ENCODE data around the gene STX10. TPM values are rescaled to one million over a fixed set of nuclear protein-coding genes. Genes with fewer than 3 reads are reported as not detected.

The STX10 gene
- total and polyA plus RNA-seq, 9 of the 15 experiments (the other 6 are each of a cell fraction or from before 2014, with no cell fraction given): 0.51 to 66.3 (median 31.0) TPM

DNA sequence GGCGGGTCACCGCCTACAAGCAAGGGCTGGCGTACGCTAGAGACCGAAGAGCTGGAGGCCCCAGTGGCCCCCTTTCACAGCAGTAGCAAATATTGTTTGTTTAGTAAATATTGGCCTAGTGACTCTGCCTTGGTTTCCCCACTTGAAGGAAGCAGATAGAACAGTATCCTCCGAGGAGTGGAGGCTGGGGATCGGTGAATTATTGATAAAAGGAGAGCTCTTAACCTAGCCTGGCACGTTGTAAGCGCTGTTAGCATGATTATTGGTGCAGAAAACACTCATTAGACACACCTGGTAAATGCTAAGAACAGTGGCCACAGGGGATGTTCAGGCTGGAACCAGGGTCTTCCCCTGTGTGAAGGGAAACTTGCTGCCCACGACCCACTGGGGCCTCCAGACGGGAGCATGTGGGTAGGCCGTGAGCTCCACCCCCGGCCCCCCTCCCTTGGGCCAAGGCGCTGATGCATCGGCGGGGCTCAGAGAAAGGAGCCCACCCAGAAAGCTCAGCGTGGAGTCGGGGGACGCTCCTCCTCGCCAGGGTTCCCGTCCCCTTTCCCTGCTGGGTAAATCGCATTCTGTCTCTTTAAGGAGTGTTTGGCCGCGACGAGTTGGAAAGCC lies 2.3 kb upstream of the STX10 start (continued):
- TF ChIP-seq PHF8 (IDR thresholded peaks at IDR 0.05; ENCODE audit: borderline replicate concordance, low read length) (peak; percentile 35; the same call in 1 of the 2 replicates), ZNF354B (CRISPR knock-in tag; IDR thresholded peaks at IDR 0.05) (no peak), CAMTA2 (CRISPR knock-in tag; conservative IDR thresholded peaks at IDR 0.05) (peak; percentile 69; the same call in 1 of the 2 replicates), ZNF23 (CRISPR knock-in tag; IDR thresholded peaks at IDR 0.05) (no peak), NEUROD1 (IDR thresholded peaks at IDR 0.05; ENCODE audit: borderline replicate concordance, low read depth, low read length, partially characterized antibody) (peak; percentile 85)
- TF ChIP-seq, protein P1, sequence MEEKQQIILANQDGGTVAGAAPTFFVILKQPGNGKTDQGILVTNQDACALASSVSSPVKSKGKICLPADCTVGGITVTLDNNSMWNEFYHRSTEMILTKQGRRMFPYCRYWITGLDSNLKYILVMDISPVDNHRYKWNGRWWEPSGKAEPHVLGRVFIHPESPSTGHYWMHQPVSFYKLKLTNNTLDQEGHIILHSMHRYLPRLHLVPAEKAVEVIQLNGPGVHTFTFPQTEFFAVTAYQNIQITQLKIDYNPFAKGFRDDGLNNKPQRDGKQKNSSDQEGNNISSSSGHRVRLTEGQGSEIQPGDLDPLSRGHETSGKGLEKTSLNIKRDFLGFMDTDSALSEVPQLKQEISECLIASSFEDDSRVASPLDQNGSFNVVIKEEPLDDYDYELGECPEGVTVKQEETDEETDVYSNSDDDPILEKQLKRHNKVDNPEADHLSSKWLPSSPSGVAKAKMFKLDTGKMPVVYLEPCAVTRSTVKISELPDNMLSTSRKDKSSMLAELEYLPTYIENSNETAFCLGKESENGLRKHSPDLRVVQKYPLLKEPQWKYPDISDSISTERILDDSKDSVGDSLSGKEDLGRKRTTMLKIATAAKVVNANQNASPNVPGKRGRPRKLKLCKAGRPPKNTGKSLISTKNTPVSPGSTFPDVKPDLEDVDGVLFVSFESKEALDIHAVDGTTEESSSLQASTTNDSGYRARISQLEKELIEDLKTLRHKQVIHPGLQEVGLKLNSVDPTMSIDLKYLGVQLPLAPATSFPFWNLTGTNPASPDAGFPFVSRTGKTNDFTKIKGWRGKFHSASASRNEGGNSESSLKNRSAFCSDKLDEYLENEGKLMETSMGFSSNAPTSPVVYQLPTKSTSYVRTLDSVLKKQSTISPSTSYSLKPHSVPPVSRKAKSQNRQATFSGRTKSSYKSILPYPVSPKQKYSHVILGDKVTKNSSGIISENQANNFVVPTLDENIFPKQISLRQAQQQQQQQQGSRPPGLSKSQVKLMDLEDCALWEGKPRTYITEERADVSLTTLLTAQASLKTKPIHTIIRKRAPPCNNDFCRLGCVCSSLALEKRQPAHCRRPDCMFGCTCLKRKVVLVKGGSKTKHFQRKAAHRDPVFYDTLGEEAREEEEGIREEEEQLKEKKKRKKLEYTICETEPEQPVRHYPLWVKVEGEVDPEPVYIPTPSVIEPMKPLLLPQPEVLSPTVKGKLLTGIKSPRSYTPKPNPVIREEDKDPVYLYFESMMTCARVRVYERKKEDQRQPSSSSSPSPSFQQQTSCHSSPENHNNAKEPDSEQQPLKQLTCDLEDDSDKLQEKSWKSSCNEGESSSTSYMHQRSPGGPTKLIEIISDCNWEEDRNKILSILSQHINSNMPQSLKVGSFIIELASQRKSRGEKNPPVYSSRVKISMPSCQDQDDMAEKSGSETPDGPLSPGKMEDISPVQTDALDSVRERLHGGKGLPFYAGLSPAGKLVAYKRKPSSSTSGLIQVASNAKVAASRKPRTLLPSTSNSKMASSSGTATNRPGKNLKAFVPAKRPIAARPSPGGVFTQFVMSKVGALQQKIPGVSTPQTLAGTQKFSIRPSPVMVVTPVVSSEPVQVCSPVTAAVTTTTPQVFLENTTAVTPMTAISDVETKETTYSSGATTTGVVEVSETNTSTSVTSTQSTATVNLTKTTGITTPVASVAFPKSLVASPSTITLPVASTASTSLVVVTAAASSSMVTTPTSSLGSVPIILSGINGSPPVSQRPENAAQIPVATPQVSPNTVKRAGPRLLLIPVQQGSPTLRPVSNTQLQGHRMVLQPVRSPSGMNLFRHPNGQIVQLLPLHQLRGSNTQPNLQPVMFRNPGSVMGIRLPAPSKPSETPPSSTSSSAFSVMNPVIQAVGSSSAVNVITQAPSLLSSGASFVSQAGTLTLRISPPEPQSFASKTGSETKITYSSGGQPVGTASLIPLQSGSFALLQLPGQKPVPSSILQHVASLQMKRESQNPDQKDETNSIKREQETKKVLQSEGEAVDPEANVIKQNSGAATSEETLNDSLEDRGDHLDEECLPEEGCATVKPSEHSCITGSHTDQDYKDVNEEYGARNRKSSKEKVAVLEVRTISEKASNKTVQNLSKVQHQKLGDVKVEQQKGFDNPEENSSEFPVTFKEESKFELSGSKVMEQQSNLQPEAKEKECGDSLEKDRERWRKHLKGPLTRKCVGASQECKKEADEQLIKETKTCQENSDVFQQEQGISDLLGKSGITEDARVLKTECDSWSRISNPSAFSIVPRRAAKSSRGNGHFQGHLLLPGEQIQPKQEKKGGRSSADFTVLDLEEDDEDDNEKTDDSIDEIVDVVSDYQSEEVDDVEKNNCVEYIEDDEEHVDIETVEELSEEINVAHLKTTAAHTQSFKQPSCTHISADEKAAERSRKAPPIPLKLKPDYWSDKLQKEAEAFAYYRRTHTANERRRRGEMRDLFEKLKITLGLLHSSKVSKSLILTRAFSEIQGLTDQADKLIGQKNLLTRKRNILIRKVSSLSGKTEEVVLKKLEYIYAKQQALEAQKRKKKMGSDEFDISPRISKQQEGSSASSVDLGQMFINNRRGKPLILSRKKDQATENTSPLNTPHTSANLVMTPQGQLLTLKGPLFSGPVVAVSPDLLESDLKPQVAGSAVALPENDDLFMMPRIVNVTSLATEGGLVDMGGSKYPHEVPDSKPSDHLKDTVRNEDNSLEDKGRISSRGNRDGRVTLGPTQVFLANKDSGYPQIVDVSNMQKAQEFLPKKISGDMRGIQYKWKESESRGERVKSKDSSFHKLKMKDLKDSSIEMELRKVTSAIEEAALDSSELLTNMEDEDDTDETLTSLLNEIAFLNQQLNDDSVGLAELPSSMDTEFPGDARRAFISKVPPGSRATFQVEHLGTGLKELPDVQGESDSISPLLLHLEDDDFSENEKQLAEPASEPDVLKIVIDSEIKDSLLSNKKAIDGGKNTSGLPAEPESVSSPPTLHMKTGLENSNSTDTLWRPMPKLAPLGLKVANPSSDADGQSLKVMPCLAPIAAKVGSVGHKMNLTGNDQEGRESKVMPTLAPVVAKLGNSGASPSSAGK (IDR thresholded peaks at IDR 0.05): 0 out of 2 replicates have a peak, but pooled peaks have one; percentile 2
- TF ChIP-seq, protein P2, sequence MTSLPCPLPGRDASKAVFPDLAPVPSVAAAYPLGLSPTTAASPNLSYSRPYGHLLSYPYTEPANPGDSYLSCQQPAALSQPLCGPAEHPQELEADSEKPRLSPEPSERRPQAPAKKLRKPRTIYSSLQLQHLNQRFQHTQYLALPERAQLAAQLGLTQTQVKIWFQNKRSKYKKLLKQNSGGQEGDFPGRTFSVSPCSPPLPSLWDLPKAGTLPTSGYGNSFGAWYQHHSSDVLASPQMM (CRISPR knock-in tag; IDR thresholded peaks at IDR 0.05): 0 out of 2 replicates have a peak, but pooled peaks have one; percentile 52
- TF ChIP-seq, protein P3, sequence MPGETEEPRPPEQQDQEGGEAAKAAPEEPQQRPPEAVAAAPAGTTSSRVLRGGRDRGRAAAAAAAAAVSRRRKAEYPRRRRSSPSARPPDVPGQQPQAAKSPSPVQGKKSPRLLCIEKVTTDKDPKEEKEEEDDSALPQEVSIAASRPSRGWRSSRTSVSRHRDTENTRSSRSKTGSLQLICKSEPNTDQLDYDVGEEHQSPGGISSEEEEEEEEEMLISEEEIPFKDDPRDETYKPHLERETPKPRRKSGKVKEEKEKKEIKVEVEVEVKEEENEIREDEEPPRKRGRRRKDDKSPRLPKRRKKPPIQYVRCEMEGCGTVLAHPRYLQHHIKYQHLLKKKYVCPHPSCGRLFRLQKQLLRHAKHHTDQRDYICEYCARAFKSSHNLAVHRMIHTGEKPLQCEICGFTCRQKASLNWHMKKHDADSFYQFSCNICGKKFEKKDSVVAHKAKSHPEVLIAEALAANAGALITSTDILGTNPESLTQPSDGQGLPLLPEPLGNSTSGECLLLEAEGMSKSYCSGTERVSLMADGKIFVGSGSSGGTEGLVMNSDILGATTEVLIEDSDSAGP (CRISPR knock-in tag; IDR thresholded peaks at IDR 0.05): peak; percentile 98

Measured in K562 (cell line).